GM18951 (cell line): ENCODE results near the gene SPTSSB.

Source experiments
- POLR2A ChIP-seq: IDR thresholded peaks from 4 replicates; pipeline ENCODE4 v1.6.1; 2011; ENCODE audit warnings: mild to moderate bottlenecking; ENCODE audit not compliant: insufficient read length, insufficient read depth; ENCODE audit errors: extremely low read depth
- in situ Hi-C: fragments of 300-500 bp; cut with MboI; formaldehyde crosslinking; loops from one replicate; pipeline ENCODE4 v1.12.0; 2022; ENCODE audit warnings: low sequenced_read_pairs, mixed read lengths, inconsistent platforms; ENCODE audit not compliant: unreplicated experiment

SPTSSB gene

DNA sequence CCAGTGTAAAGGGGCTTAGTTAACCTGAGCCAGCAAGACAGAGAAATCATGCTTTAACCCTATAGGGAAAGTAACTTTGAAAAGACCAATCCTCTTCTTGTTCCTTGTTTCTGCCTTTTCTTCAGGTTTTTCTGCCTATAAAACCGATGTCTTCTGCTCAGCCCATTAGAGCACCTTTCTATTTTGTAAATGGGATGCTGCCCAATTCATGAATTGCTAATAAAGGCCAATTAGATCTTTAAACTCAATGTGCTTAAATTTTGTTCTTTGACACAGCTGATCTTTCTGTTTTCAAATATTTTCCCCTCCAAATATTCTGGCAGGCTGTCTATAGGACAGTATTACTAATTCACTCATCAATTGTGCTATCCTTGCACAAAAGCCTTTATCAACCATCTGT lies 33.8 kb upstream of the SPTSSB start:
- no peak for TF ChIP-seq POLR2A
- in situ Hi-C loops = loop anchor here (10.0 kb wide), 1 partner anchor 130 kb away; no protein-coding TSS in a partner anchor

DNA sequence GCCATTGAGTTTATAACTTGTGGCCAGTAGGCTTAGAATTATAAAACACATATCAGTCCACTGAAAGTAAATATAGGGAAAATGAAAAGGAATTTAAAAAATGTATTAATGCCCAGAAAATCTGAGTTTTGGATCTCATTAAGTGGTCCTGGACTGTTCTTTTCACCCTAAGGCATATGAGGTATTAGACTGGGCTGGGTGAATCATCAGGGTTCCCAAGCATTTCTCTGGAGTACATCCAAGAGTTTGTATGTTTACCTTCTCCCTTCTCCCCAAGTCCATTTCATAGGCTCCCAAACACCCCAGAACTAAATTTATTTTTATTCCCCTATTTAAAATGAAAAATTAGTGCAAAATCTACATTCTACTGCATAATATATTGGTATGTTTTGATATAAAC lies 31.9 kb upstream of the SPTSSB start:
- in situ Hi-C loops = loop anchor here (10.0 kb wide), 1 partner anchor 128 kb away; no protein-coding TSS in a partner anchor
- no peak for TF ChIP-seq POLR2A

DNA sequence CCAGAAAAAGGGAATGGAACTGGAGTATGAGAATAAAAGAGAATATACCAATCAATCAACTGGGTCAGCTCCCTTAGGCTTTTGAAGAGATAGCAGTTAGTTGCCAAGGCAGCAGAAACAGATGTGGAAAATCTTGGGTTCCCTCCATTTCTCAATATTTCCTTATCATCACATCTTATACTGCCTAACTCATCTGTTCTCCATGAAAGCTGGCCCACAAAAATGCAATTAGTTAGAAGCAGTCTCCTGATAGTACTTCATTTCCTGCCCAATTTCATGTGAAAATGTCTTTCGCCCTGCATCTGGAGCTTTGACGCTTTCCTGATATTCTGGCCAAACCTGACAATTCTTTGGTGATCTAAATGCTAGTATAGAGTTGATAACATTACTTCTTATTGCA lies 30.1 kb upstream of the SPTSSB start:
- TF ChIP-seq POLR2A = no peak
- in situ Hi-C loops = loop anchor here (10.0 kb wide), 1 partner anchor 127 kb away; no protein-coding TSS in a partner anchor

DNA sequence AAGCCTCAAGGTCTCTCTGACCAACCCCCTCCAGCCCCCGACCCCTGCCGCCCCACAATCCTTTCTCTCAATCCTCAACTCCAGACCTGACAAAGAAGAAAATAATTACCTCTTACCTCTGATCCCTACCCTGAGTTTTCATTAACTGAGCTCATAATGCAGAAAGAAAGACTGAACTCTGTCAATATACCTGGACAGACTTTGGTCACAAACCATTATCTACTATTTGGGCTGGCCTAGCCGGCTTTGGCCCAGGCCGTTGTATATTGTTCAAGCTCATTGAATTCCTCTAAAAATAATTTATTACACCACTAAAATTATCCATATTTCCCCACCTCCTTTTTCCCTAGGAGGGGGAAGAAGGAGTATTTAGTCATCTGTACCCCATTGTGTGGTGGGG lies 29.3 kb upstream of the SPTSSB start:
- no peak for TF ChIP-seq POLR2A
- in situ Hi-C loops = loop anchor here (10.0 kb wide), 1 partner anchor 126 kb away; no protein-coding TSS in a partner anchor

DNA sequence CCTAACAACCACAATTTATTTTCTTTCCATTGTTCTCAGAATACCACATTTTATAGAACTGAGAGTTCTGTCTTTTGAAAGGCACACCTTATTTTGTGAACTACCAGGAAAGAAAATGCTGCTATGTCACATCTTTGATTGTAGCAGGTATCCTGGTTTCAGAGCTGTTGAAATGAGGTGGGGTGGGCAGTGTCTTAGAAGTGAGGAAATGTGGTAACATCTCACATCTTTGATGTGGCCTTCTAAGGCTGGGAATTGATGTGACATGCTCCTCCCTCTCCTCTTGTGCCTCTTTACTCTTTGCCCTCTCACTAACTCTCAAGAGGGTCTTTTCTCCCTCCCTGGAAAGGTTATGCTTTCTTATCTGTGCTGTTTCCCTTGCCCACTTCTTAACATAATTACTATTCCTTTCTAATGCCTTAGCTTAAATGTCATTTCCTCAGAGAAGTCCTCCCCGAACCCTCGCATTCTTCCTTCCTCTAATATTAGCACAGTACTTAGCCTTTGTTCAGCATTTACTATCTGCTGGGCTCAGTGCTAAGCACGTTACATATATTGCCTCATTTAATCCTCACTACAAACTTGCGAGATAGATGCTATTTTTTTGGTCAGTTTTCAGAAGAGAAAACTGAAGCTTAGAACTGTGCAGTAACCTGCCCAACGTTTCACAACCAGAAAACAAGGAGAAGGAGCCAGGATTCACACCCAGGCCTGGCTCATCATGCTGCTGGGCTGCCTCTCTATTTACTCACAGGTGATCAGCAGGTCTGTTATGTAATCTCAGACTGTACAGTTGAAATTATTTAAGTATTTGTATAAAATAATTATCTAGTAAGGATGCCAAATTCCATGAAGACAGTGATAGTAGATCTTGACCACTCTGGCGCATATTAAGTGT lies 24.0 kb upstream of the SPTSSB start:
- no peak for TF ChIP-seq POLR2A
- in situ Hi-C loops = no loop called here

DNA sequence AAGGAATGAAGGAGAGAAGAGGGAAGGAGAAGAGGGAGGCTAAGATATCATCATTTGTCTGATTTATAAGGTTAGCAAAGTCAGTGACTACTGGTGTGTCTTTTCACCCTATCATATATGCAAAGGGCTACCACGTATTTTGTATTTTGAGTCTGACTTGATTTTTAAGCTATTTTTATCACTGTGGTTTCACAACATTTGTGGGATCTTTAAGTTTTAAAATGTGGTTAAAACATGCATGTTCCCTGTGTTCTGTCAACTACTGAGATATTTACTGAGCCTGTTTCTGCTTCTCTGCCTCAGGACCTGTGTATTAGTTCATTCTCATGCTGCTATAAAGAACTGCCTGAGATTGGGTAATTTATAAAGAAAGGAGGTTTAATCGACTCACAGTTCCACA lies 22.5 kb upstream of the SPTSSB start:
- TF ChIP-seq POLR2A = no peak
- in situ Hi-C loops = no loop called here

DNA sequence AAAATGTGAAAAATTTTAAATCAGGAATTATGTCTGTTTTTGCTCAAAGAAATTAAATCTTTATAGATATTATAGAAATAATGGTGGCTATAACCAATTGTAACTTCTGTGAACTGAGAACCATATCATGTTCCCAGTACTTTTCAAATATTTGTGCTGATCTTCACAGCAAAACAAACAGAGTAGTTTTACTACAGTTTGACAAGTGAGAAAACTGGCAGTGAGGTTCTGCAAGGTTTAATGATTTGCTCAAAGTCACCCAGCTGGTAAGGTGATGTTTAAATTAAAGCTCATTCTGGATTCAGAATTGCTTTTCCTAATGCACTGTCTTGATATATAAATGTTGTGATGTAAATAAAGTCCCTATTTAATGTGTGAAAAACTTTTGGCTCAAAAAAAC lies 22.0 kb upstream of the SPTSSB start:
- in situ Hi-C loops = no loop called here
- TF ChIP-seq POLR2A = no peak

DNA sequence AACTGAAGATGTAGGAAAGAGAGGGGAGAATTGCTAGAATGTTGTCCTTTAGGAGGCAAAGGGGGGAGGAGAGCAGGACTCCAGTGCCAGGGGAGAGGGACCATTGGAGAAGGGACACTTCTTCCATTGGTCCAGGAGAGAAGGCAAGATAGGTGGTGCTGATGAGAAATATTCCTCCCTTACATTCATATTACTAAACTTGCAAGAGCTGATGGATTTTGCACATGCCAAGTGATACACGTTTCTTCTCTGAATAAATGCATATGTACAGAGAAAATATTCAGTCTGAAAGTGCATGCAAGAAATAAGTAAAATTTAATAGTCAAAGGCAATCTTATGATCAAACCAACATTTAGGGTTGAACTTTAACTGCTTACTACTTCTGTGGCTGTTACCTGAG lies 21.5 kb upstream of the SPTSSB start:
- no peak for TF ChIP-seq POLR2A
- in situ Hi-C loops = no loop called here

DNA sequence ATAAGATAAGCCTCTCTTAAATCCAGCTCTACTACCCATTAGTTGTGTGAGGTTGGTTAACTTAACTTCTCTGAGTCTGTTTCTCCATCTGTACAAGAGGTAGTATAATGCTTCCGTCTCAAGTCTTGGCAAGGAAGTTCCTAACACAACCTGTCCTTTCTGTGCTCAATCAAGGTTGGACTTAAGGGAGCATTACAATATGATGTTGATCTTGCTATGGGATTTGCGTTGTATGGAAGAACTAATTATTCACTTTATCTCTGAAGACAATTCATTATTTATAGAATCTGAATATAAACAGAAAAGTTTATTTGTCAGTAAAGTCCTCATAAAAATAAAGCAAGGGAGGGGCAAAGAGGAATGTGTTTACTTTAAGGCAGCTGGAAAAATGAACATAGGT lies 18.9 kb upstream of the SPTSSB start:
- no peak for TF ChIP-seq POLR2A
- in situ Hi-C loops = no loop called here

DNA sequence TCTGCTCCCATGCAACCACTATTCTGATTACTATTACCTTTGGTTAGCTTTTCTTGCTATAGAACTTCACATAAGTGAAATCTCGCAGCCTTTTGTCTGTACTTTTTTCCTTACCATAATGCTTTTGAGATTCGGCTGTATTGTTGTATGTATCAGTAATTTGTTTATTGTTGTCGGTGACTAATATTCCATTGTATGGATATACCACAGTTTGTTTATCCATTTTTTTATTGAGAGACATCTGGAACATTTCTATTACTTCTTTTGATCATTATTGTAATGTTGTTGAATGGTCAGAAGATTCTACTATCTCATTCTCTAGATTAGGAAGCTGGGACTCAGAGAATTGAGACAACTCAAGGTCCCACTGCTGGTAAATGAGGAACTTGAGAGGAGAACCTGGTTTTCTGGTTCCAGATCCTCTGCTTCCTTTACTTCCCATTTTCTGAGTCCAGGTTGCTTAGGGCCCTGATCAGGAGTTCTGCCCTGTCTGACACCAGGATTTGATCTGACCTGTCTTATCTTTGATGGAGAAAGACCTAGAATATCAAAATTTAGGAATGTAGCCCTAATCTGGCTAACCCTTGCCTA lies 18.2 kb upstream of the SPTSSB start:
- TF ChIP-seq POLR2A = no peak
- in situ Hi-C loops = no loop called here

DNA sequence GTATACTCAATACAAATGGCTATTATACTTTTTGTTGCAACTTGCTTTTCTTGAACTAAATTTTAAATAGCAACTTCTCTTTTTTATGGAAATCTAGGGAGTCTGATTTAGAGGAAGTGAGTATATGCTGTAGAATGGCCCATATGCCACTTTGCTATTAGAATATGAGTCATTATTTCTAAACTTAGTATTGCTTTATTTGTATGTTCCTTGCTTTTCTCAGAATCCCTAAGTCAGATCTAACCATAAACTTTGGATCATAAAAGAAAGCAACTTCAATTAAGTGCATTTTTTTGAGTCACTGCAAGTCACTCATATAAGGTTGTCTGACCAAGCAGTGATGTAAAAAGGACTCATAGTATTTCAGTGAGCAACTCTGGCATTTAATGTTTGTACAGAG lies 17.5 kb upstream of the SPTSSB start:
- in situ Hi-C loops = no loop called here

DNA sequence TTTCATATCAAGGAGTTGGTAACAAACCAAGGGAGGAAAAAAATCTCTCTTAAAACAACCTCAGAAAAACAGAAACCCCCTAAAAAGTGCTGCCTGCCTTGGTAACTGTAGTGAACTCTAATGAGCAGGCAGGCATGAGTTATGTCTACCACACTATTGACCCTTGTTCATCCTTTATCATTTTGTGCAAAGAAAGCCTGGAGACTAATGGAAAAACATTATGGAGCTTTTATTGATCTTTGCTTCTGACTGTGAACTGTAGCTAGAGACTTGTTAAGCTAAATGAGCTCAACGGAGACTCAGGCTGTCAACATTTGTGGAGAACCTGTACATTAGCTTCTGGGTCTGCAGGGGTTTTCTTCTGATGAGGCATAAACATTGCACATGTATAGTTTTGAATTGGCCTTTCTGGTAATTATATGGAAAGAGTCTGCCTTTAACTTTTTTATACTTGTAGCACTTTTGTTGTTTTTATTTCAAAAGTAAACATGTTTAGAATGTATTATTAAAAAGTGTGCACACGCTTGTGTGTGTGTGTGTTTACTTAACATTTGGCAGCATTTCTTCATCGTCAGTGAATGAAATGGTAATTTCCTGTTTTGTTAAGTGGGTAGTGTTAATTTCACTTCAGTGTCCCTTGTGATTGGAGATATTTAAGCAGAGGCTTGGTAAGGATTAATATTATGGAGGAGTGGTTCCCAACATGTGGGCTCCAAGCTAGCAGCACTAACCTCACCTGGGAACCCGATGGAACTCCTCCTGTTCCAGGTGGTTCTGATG lies 15.9 kb upstream of the SPTSSB start:
- in situ Hi-C loops = no loop called here

More for the DNA sequence above, 17.5 kb upstream of the SPTSSB start:
- TF ChIP-seq POLR2A = no peak

DNA sequence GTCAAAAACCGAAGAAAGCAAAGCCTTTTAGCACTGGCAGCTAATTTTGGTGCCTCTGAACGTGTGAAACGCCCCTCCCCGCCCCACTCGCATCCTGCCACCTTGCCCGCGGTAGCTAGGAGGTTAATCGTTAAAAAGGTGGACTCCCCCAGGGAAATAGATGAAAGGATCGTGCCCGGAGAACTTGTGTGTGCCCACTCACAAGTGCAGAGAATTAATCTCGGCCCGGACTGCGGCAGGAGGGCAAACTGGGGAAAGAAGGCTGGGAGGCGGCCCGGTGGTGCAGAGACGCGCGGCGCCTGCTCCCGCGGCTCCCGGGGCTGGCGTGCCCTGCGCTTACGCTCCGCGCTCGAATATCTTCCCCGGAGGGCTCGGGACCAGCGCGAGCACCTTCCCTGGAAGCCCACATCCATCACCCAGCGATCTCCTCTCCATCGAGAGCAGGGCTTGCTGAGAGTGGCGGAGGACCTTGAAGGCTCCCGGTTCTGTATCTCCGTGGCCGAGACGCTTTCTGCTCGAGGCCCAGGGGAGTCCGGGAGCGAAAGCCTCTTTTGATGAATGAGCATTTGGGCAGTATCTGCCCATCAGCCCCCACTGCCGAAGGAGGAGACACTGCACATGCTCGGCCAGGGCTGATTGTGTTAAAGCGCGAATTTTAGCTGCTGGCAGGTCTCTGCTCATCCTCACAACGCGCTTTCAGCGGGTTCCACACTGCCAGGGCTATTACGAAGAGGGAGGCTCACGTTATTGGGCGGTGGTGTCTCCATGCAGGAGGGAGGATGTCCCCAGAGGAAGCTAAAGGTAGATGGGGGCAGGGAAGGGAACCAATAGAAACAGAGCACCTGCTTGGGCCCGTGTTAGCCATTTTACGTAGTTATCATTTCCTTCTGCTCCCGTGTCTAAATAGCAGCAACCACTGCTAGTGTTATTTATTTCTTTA lies 1.3 kb upstream of the SPTSSB start:
- no peak for TF ChIP-seq POLR2A
- in situ Hi-C loops = no loop called here

More for the DNA sequence above, 15.9 kb upstream of the SPTSSB start:
- TF ChIP-seq POLR2A = no peak

DNA sequence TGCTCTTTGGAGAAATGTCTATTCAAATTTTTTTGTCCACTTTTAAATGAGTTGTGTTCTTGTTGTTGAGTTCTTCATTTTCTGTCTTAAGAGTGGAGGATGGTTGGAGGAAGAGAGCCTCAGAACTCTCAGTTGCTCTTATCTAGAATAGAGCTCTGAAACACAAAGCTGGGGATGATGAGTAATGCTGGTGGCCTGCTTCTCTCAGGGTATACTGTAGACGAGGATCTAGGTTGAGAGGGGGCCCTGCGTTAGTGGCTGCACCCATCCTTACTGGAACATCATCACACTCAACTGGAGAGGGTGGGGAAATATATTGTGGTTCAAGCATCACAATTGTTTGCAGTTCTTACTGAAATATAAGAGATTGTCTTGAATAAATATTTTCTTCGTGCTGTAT lies 1.8 kb downstream of the SPTSSB start:
- in situ Hi-C loops = no loop called here
- no peak for TF ChIP-seq POLR2A
